Fibroblast of skin of left quadriceps (primary cell): Measurements from ENCODE around the gene AMOTL1.

ENCODE experiments used
- DNase-seq, 2 experiments: peaks; one replicate each; pipeline ENCODE4 v3.0.0-alpha.2; 2013; ENCODE audit warnings: low read depth in 2 of 2

Gene AMOTL1

GRCh38 chr11:94767701-94768601 is at the start of gene AMOTL1:
TSS of gene AMOTL1 (plus strand) at chr11:94768356. CDS start at chr11:94768512, 156 bp downstream.
- DNase-seq, result peak; percentile 76 to 80

GRCh38 chr11:94719876-94720275 is 48.3 kb upstream of the AMOTL1 start:
- DNase-seq, result no peak

- no peak for DNase-seq
Measured at GRCh38 chr11:94721565-94722292, 46.4 kb upstream of the AMOTL1 start.

GRCh38 chr11:94722735-94723134 is 45.4 kb upstream of the AMOTL1 start:
- no peak for DNase-seq

GRCh38 chr11:94725097-94725496 is 43.1 kb upstream of the AMOTL1 start:
- no peak for DNase-seq

- DNase-seq, result no peak
Measured at GRCh38 chr11:94727819-94728218, 40.3 kb upstream of the AMOTL1 start.

GRCh38 chr11:94728541-94728940 is 39.6 kb upstream of the AMOTL1 start:
- no peak for DNase-seq

GRCh38 chr11:94728966-94729751 is 39.0 kb upstream of the AMOTL1 start:
- no peak for DNase-seq

- no peak for DNase-seq
Measured at GRCh38 chr11:94730153-94730552, 38.0 kb upstream of the AMOTL1 start.

- DNase-seq, result peak; percentile 55 to 61
Measured at GRCh38 chr11:94731880-94732601, 36.1 kb upstream of the AMOTL1 start.

GRCh38 chr11:94732617-94733281 is 35.4 kb upstream of the AMOTL1 start:
- DNase-seq, result no peak

GRCh38 chr11:94734563-94735275 is 33.4 kb upstream of the AMOTL1 start:
- no peak for DNase-seq

- DNase-seq, result no peak
Measured at GRCh38 chr11:94735907-94736306, 32.2 kb upstream of the AMOTL1 start.

GRCh38 chr11:94737171-94737611 is 31.0 kb upstream of the AMOTL1 start:
- DNase-seq, result no peak

GRCh38 chr11:94738746-94739145 is 29.4 kb upstream of the AMOTL1 start:
- DNase-seq, result no peak

GRCh38 chr11:94739331-94739730 is 28.8 kb upstream of the AMOTL1 start:
- DNase-seq, result no peak

GRCh38 chr11:94740083-94741021 is 27.8 kb upstream of the AMOTL1 start:
- DNase-seq, result no peak

GRCh38 chr11:94741022-94741679 is 27.0 kb upstream of the AMOTL1 start:
- peak in 1 of 2 experiments; percentile 26 for DNase-seq
